HTERT RPE-1 (cell line): ENCODE data around the gene GRHPR.
"Not testable (repeated sequence)": the region's sequence is repeated elsewhere in the genome, so short reads cannot be mapped to it uniquely, and the experiment has no call there.

Experiments
- in situ Hi-C: fragments of 300-500 bp; cut with MboI; formaldehyde crosslinking; loops from 4 replicates; pipeline ENCODE4 v1.14.3; 2020; ENCODE audit warnings: low sequenced_read_pairs

Gene GRHPR

GRCh38 chr9:37420271-37421215 lies 2.0 kb upstream of the GRHPR start:
- in situ Hi-C loops: no loop called here

GRCh38 chr9:37421914-37422288 lies 595 bp upstream of the GRHPR start:
- in situ Hi-C loops: no loop called here

- in situ Hi-C loops: no loop called here
Measured at GRCh38 chr9:37423508-37423907, 1.0 kb downstream of the GRHPR start.

DNA sequence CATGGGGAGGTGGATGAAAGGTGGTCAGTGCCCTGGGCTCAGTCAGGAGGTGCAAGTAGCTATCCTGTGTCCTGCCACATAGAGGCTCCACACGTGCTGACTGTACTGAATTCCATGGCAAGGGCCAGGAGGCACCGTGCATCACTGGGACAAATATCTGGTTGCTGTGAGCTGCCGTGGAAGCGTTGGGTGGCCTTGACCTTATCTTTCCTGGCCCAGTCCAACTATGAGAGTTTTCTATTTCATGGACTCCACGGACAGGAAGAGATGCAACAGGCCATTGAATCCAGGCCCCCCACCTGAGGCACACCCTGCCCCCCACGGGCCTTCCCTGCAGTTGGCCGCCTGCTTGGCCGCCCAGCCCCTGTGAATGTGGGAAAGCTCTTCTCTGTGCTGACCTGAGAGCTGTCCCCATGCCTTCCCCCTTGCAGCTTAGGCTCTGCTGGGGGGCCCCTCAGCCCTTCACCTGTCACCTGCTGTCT lies 1.7 kb downstream of the GRHPR start:
- in situ Hi-C loops: no loop called here

DNA sequence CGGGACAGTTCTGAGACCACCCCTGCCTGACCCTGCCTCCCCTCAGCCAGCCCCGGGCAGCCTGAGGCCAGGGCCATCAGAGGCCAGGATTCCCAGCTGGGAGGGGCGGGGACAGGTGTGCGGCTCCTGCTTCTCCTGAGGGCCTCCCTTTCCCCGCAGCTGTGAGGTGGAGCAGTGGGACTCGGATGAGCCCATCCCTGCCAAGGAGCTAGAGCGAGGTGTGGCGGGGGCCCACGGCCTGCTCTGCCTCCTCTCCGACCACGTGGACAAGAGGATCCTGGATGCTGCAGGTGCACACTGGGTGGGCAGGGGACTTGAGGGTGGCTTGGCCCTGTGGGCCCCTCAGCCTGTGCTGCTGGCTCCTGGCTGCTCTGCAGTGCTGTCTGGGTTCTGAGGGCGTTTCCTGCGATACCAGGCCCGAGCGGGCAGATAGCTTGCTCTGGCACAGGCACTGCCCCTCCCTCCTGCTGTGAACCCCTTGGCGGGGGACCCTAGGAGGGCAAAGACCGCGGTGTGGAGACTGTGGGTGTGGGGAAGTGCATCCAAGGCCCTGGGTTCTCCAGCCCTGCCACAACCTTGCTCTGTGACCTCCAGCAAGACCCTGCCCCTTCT lies 2.3 kb downstream of the GRHPR start:
- in situ Hi-C loops: no loop called here

- in situ Hi-C loops: no loop called here
Measured at GRCh38 chr9:37425298-37425752, 2.8 kb downstream of the GRHPR start.

DNA sequence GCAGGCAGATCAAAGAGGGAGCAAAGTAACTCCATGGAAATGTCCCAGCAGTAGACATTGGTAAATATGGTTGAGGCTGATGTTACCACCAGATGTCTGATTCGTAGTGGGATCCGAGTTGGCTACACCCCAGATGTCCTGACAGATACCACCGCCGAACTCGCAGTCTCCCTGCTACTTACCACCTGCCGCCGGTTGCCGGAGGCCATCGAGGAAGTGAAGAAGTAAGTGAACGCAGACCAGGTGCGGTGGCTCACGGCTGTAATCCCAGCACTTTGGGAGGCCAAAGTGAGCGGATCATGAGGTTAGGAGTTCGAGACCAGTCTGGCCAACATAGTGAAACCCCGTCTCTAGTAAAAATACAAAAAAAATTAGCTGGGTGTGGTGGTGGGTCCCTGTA lies 3.9 kb downstream of the GRHPR start:
- in situ Hi-C loops: not testable (repeated sequence)

GRCh38 chr9:37426846-37427245 lies 4.3 kb downstream of the GRHPR start:
- in situ Hi-C loops: no loop called here

- in situ Hi-C loops: no loop called here
Measured at GRCh38 chr9:37428345-37428744, 5.8 kb downstream of the GRHPR start.

DNA sequence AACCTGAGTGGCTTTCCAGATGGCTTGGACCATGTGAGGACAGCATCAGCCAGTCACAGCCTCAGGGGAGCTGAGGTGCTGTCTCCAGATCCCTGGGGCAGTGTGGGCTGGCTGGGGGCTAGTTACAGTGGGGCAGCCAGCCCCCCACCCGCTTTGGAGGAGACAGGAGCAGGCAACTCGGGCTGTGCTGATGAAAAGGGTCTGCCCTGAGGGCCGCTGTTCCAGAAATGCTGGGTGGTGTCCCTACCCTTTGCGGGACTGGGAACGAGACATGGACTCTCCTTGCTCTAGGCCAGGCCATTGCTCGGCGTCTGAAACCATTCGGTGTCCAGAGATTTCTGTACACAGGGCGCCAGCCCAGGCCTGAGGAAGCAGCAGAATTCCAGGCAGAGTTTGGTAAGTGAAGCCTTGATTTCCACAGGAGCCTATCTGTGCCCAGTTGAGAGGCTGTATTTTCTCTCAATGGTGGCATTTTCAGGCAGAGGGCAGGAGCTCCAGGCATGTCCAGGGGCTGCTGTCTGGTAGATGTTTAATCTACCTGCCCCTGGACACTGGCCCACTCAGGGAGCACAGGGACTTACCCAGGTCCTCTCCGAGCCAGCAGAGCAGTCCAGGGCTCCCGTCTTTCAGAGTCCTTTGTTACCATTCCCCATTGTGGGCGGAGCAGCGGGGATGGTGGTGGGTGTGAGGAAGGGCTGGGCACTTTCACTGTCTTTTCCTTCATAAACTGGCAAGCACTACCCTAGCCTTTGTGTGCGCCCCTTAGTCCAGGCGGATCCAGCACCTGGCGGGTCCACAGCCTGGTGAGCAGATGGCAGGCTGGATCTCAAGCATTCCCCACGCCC lies 7.2 kb downstream of the GRHPR start:
- in situ Hi-C loops: no loop called here

DNA sequence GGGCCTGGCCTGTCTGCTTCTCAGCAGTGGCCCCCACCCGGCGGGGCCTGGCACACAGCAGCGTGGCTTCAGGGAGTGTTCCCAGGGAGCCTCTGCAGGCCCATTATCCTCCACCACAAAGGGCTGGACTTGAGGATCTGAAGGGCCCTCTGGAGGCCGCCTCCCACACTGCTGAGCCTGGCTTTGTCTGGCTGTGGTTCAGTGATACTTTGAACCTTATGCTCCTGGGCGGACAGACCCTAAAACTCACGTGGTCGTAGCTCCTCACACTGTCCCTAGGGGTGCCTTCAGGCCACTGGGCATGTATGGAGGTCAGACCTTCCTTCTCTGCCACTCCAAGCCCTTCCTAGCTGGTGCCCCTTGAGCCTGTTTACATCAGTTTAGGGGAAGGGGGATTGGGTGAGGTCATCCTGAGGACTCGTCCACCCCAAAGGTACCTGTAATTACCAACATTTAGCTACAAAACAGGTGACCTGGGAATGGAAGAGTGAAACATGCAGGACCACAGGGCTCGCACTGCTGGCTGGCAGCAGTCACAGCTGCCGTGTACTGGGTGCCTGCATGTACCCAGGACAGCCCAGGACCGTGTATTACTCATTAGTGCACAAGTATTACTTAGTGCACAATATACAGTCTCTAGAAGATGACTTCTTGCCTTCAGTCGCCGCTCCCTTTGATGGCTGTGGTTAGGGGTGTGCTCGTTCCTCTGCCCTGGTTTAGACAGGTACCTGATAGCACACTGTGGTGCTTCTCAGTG lies 8.5 kb downstream of the GRHPR start:
- in situ Hi-C loops: no loop called here

GRCh38 chr9:37432020-37432419 lies 9.5 kb downstream of the GRHPR start:
- in situ Hi-C loops: no loop called here

- in situ Hi-C loops: no loop called here
Measured at GRCh38 chr9:37433867-37434371, 11.4 kb downstream of the GRHPR start.

- in situ Hi-C loops: no loop called here
Measured at GRCh38 chr9:37436540-37436939, 14.0 kb downstream of the GRHPR start.

DNA sequence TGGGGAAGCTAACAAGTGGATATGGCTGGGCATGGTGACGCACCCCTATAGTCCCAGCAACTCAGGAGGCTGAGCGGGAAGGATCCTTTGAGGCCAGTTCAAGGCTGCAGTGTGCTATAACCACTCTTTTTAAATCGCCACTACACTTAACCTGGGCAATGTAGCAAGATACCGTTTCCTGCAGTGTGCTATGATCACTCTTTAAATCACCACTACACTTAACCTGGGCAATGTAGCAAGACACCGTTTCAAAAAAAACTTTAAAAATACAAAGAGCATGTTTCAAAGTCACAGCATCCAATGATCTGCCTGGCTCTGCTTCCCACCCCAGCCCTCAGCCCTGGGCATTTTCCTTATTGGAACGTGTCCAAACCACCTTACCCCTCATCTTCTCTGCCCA lies 14.5 kb downstream of the GRHPR start:
- in situ Hi-C loops: no loop called here

DNA sequence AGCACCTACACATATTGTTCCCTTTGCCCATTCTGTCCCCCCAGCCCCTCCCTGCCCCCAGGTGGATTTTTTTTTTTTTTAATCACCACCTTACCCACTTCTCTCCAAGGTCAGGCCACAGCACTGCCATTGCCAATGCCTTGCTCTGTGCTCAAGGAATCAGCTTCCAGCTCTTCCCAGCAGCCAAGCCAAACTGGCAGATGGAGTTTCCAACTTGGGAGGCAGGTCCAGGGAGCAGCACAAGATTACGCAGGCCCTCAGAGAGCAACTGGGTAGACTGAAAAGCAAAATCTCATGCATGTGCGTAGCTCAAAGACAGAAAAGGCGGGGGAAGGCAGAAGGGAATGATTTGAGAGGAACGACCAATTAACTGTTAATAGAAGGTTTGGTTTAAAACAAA lies 15.1 kb downstream of the GRHPR start:
- in situ Hi-C loops: no loop called here

DNA sequence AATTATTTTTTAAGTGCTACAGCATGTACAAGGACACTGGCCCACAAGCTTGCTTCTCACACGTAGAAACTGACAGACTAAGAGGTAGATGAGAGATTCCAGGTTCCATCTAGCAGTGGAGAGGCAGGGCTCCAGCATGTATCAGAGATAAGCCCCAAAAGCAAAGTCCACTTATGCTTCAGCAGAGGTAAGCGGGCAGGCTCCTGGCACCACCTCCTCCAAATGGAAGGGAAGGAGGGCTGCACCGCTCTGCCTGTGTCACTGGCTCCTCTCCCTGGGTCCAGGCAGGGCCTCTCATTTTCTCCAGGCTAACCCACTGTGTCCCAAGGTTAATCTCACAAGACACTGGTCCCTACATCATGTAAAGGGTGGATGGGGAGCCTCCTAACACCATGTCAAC lies 15.9 kb downstream of the GRHPR start:
- in situ Hi-C loops: no loop called here

DNA sequence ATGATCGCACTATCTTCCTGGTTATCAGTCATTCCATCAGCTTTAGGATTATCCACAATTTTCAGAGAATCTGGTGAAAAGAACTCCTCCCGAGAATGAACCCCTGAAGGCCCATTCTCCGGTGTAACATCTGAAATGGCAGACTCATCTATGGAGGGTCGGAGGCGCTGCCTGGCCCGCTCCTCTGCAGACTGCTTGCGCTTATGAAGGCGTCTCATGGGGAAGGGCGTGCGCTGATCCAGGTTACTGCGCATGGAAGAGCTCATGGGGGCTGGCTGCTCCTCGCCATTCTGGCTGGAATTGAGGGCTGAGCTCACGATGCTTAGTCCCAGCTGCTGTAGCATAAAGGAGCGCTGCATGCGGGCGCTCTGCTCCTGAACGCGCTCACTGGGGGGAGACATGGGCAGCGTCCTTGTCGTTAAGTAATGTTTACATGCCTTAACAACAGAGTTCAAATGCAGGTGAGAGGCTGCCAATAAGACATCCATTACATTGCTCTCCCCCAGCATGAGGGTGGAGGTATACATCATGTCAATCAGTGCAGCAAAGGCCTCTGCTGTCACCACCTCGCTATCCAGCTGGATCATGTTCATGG lies 19.4 kb downstream of the GRHPR start:
- in situ Hi-C loops: no loop called here

DNA sequence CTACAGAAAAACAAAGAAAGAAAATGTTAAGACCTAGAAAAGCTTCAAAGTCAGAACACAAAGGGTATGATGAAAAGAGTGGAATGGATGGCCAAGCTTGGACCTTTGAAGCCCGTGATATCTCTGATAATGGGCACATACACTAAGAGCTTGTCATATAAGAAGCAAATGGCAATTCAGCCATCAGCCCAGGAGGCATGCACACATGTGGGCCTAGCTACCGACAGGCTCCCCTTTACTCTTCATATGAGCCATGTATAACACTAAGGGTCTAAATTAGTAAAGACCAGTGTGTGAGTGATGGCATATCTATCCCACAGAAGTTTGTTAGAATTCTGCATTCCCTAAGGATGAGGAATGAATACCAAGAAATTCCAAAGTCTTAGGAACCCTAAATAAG lies 20.1 kb downstream of the GRHPR start:
- in situ Hi-C loops: no loop called here

DNA sequence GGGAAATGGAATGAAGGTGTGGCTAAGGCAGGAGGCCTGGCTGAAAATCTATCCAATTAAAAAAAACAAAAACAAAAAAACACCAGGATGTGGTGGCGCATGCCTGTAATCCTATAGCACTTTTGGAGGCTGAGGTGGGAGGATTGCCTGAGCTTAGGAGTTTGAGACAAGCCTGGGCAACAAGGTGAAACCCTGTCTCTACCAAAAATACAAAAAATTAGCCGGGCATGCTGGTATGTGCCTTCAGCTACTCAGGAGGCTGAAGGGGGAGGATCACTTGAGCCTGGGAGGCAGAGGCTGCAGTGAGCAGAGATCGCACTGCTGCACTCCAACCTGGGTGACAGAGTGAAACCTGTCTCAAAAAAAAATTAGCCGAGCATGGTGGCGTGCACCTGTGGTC lies 21.1 kb downstream of the GRHPR start:
- in situ Hi-C loops: no loop called here
